ENCODE data around the gene UFC1.

Gene UFC1

DNA sequence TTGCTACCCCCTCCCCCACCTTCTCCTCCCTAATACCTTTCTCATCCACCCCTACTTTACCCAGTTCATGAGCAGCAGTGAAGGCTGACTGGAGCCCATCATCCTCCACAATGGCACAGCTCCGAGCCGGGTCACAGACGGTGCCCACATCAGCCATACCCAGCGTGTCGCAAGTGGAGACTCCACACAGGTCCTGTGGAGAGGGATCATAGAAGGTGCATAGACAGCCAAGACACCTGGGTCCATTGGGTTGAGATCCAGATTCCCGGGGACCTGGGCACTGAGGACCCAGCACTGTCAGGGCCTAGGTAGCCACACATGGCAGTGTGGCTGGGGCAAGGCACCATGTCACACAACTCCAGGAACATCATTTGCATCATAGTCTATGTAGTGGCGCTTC, 42.3 kb downstream of the UFC1 start:
- no peak for DNase-seq

DNA sequence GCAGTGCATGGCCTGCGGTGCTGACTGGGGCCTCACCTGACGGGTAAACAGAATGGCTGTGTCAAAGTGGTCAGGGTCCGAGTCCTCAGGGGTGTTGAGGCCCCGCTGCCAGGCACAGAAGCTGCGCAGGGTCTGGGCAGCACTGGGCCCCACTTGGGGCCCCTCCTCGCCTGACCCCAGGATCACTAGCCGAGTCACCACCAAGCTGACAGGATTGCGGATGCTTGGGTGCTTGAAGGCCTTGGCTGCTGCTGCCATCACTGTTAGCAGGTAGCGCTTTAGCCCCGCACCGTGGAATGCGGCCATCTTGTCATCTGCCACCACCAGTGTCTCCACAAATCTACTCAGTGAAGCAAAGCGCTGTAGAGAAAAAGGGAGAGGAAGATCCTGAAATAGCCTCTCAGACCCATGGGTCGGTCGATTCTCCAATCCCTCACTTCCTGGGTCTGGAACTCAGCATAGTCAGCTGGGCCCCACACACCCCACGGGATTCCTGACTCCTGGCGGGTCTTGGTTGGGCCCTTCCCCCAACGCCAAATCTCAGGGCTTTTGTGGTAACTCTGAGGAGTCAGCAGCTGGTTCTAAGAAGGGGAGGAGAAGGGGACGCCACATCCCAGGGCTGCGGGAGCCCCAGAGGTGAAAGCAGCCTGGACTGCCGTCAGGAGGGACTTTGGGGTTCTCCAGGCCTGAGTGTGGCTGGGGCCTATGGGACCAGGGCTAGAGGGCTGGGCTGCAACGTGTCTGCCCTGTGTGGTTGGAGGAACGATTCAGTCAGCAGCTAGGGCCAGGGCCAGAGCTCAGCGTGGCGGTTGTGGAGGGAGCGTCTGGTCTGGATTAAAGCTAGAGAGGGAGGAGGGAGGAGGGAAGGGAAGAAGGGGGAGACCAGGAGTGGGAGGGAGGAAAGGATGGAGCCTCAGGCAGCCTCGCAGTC, 43.0 kb downstream of the UFC1 start:
- DNase-seq: no peak

DNA sequence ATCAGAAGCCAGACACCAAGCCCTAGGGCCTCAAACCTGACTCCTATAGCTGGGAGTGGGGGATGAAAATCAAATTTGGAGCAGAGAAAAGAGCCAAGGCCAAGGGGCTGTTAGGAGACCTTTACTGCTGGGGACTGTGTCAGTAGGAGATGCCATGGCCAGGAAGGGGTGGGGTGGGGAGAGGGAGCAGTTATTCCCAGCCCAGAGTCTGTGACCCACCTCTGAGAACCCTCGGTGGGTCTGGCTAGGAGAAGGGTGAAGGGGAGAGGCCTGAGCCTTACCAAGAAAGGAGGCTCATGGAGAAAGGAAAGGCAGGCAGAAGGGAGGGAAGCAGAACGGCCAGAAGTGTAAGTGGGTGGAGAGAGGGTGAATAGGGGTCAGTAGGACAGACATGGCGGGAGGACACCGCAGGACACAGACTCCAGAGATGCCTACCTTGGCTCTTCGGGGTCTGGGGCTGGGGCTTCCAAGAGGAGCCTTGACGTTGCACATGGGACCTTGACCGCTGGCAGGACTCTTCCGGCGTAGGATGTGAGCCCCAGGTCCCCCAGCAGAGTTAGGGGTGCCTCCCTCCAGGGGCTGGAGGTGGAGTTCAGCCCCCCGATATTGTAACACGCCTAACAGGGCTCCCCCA, 43.9 kb downstream of the UFC1 start:
- no peak for DNase-seq

DNA sequence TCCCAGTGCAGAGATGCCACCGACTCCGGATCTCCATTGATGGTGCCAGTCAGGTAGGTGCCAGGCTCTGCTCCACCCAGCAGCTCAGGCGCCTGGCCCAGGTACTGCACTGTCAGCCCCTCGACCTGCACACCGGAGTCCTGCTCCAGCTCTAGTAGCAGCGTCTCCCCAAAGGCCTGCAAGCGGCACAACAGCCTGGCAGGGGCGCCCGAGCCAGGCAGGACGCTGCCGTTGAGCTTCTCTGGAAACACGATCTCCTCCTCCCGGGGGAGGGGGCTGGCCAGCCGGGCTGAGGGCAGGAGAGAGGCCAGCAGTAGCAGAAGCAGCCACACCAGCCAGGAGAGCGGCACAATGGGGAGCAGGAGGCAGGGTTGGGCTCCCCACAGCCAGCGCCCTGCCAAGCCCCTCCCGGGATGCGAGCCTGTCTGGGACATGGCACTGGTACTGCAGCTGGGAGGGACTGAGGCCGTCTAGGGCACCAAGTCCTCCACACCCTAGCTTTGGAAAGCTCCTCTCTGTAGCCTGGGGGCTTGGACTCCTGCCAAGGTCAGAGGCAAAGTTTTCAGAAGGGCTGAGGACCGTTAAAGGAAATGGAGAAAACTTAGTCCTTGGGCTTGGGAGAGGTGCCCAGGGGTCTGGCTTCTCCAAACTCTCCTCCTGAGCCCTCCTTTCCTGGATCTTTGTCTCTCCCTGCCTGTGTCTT, 44.6 kb downstream of the UFC1 start:
- no peak for DNase-seq

DNA sequence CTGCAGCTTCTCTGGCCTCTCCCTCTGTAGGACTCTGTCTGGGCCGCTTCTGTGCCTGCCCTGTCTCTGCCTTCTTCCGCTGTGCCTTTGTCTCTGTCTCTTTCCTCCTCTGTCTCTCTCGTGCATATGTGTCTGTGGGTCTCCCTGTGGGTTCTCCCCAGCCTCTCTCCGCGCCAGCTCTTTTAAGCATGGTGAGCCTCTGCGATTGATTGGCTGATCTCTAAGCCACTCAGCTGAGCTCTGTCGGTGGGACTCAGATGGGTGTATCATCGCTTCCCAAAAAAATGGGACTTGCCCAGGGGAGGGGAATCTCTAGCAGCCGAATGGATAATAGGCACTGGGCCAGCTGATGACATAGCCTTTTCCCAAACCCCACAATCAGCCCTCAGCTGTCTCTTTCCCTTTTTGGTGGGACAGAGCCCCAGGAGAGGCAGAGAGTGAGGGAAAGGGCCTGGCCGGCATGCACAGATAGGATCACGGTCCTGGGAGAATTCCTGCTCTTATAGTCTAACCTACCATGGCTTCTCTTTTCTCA, 45.2 kb downstream of the UFC1 start, which contains the start of gene ADAMTS4:
Gene ADAMTS4, minus strand, starts transcription at position 158 of the 535 bp plus-strand sequence. CDS start 427 bp downstream, outside the sequence.
- DNase-seq: no peak

DNA sequence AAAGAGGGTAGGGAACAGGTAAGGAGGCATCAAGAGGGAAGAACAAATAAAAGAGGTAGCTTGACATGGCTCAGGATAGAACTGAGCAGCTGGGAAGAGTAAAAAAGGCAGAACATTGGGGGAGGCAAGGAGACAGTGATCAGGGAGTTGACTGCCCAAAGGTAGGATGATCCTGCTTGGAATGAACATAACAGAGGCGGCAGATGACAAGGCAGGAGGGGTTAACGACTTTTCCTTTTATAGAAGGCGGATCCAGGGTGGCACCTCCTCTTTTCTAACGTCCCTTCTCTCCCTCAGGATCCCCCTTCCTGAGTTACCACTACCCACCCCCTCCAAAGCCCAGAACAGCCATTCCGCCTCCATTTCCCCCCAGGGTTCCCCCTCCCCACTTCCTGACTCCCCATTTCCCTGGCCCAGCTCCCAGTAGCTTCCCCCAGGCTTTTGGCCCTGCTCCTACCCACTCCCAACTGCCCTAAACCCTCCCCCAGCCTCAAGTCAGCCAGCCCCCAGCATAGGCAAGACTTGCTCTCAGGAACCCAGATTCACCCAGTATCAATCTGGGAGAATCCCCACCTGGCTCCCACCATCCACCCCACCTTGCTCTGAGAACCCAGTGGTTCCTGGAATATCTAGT, 45.8 kb downstream of the UFC1 start:
- no peak for DNase-seq

DNA sequence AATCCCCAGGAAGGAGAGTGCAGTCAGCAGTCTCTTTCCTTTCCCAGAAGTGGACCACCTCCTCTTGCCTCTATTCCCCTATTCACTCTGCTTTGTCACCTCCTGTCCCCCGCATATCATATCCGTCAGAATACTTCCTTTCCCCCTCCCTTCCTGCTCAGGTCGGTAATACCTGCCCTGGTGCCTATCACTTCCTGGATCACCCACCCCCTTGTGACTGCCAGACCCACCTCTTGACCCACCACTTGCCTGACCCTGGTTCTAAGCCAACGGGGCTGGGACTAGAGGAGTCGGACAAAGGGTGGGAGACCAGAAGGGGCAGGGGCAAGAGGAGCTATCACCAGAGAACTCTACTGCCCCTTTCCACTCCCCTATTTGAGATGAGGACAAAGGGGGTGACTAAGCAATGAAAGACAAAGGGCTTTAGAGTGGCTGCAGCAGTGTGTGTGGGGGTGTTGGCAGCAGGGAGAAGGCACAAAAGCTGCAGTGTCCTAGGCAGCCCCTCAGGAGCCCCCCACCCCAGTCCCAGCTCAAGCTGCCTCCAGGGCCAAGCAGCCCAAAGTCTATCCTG, 46.7 kb downstream of the UFC1 start:
- no peak for DNase-seq

DNA sequence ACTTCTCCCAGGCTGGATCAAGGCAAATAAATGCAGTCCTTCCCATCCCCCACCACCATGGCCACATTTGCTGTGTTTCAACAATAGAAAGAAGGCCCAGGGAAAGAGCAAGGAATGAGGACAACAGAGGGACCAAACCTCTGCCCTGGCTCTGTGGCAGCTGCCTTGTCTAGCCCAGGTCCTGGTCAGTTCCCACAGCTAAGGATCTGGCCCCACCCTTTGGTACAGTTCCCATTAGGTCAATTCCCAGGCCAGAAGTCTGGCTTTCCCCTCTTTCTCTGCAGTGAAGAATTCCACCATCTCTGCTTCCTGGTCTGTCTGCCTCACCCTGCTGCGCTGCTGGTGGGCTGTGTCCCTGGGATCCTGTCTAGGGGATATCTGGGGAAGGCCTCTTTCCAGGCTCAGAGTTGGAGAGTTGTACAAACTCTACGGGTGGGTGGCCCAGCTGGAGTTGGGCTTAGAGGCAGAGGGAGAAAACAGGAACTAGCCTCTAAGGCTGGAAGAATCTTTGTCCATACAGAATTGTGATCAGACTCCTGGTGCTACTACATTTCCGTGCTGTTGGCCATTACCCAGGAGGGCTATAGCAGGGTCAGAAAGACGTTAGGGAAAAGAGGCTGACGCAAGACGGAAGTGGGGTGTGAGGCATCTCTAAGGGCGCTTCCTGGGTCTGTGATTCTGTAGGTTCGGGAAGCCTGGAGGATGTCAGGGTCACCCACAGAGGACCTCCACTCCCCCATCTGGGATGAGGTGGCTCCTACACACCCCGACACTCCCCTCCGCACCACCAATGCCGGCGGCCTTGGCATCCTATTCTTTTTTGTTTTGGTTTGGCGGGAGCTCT, 47.4 kb downstream of the UFC1 start:
- DNase-seq: peak; percentile 47 to 64

DNA sequence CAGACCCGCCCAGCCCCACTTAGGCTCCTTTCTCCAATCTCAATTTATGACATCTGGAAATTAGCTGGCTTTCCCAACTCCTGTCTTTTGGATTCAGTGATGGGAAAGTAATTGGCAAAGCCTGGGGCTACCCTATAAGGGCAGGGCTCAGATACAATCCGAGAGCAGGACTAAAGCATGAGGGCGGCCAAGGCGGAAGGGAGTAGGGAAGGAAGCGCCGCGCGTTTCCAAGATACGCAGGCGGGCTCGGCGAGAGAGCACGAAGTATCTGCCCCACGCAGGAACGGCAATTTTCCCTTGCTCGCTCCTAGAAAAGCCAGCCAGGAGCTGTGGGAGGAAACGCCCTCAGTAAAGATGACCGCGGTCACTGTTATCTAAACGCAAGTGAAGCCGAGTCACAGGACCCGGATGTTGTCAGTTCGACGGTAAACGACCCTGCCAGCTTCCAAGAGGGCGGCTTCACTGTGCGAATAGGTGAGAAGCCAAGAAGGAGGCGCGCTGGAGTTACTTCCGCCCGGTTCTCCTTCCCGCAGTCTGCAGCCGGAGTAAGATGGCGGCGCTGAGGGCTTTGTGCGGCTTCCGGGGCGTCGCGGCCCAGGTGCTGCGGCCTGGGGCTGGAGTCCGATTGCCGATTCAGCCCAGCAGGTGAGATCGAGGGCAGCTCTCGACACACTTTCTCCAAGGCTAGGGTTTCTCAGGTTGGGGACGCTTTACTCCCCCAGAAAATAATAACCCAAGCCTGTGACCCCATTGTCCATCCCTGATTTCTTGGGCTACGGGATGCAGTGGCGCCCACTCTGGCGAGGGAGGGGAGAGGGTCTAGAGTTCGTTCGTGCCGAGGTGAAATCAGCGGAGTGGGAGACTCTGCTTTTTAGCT, 48.3 kb downstream of the UFC1 start, which contains the start of gene NDUFS2:
Gene NDUFS2, plus strand, starts transcription at position 532 of the 877 bp plus-strand sequence. Its CDS starts 19 bp downstream, at position 551.
- DNase-seq: peak; percentile 97 to 98

DNA sequence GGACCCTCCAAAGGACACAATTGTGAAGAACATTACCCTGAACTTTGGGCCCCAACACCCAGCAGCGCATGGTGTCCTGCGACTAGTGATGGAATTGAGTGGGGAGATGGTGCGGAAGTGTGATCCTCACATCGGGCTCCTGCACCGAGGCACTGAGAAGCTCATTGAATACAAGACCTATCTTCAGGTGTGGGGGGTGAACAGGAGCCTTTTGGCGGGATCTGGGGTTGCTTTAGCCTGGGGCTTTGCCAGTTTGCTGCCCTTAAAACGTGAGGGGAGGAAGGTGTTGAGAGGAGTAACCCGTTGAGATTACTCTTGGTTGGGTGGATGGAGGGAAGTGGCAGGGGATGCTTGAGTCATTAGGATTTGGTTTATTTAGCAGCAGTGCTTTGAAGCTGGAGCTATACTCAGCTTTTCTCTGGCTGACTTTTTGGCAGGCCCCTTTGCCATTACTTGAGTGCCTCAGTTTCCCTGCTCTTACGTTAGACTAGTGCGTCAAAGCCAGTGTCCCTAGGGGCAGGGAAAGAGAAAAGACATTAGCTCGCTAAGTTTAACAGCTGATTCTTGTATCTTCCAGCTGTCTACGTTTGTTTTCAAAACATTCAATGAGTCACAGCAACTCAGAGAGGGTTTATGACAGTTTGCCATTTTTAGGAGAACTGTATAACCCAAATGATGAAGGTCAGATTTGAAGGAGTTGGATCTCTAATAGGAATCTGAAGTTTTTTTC, 52.8 kb downstream of the UFC1 start:
- DNase-seq: no peak

DNA sequence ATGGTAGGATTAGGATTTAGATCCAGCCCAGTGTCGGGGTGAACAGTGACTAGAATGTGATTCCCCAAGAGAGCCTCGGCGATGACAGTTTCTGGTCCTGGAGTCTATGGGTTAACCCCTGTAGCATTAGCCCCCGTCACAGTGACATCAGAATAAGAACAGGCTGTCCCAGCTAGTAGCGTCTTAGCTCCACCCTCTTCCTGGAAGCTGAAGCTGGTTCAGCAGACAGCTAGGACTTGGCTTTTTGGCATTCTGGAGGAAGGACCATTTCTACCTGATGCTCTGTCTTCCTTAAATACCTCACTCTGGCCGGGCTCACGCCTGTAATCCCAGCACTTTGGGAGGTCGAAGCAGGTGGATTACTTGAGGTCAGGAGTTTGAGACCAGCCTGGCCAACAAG, 53.4 kb downstream of the UFC1 start:
- DNase-seq: no peak
